Central memory CD8-positive, alpha-beta T cell (primary cell): ENCODE results near the gene STIMATE.

Source experiments
- ATAC-seq: fragments of 150-1000 bp; cut with Tn5 transposase; replicated peaks from 2 replicates; pipeline ENCODE4 v1.10.0; 2022; ENCODE audit warnings: mild to moderate bottlenecking, moderate FRiP score, moderate number of reproducible peaks; ENCODE audit not compliant: poor library complexity, severe bottlenecking; ENCODE audit errors: extremely low read depth
- DNase-seq, 2 donors: peaks; one replicate each; pipeline ENCODE4 v3.0.0; 2021; ENCODE audit warnings: low spot score in 2 of 2
- H3K27ac Mint-ChIP-seq: one replicate; pipeline ENCODE4 v1.8.0; 2022; ENCODE audit warnings: low read depth, mild to moderate bottlenecking, moderate library complexity, mixed read lengths
- H3K27me3 Mint-ChIP-seq: one replicate; pipeline ENCODE4 v1.8.0; 2022; ENCODE audit warnings: mixed read lengths
- H3K36me3 Mint-ChIP-seq: one replicate; pipeline ENCODE4 v1.8.0; 2022; ENCODE audit warnings: mild to moderate bottlenecking, moderate library complexity, mixed read lengths; ENCODE audit not compliant: insufficient read depth
- H3K4me1 Mint-ChIP-seq: one replicate; pipeline ENCODE4 v1.8.0; 2022; ENCODE audit warnings: mixed read lengths
- H3K4me3 Mint-ChIP-seq: one replicate; pipeline ENCODE4 v1.8.0; 2022; ENCODE audit warnings: mild to moderate bottlenecking, moderate library complexity, mixed read lengths
- H3K9me3 Mint-ChIP-seq: one replicate; pipeline ENCODE4 v1.8.0; 2022; ENCODE audit warnings: mixed read lengths

The STIMATE gene

DNA sequence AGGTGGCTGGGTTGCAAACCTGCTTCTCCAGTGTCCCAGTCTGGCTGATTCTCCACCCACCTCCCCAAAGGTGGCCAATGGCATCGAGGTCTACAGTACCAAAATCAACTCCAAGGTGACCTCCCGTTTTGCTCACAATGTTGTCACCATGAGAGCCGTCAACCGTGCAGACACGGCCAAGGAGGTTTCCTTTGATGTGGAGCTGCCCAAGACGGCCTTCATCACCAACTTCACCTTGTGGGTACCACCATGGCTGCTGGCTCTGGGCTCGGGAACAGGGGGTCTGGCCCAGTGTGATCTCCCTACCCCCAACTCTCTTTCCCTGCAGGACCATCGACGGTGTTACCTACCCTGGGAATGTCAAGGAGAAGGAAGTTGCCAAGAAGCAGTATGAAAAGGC, 100.9 kb downstream of the STIMATE start:
- no peaks in the 10 kb centered on the region for H3K27me3 Mint-ChIP-seq
- ATAC-seq (no peak), DNase-seq (no peak)
- H3K4me1 Mint-ChIP-seq, result peaks cover 5% of the 10 kb centered on the region
- H3K9me3 Mint-ChIP-seq, result no peaks in the 10 kb centered on the region
- H3K27ac Mint-ChIP-seq, result no peak overlapping the region
- H3K4me3 Mint-ChIP-seq, result no peak overlapping the region
- H3K36me3 Mint-ChIP-seq, result peaks cover 2% of the 10 kb centered on the region

DNA sequence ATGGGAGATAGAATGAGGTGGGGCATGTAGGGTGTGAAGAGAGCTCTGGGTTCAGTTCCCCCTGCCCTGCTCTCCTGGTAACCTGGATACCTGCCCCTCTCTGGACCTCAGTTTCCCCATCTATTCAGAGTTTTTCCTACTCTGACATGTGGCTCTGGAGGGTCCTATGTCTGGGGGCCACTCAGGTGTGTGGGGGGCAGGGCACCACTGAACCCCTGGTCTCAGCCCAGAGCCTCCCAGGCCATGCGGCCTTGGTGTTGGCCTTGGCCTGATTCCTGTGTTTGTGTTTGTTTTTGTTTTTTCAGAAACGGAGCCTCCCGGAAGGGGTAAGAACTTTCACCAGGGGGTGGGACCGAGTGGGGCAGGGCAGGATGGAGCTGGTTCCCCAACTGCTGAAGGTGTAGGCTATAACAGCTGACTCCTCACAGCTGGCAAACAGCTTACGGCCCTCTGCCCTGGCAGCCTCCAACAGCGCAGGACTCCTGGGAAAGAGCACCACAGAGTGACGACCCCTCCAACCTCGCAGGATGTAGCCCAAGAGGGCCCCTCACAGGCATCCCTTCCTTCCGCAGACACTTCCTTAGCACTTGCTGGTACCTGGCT, 101.9 kb downstream of the STIMATE start:
- H3K27me3 Mint-ChIP-seq, result no peaks in the 10 kb centered on the region
- ATAC-seq (no peak), DNase-seq (no peak)
- peaks cover 5% of the 10 kb centered on the region for H3K4me1 Mint-ChIP-seq
- no peaks in the 10 kb centered on the region for H3K9me3 Mint-ChIP-seq
- H3K27ac Mint-ChIP-seq, result no peak overlapping the region
- peaks cover 2% of the 10 kb centered on the region for H3K36me3 Mint-ChIP-seq
- H3K4me3 Mint-ChIP-seq, result no peak overlapping the region

DNA sequence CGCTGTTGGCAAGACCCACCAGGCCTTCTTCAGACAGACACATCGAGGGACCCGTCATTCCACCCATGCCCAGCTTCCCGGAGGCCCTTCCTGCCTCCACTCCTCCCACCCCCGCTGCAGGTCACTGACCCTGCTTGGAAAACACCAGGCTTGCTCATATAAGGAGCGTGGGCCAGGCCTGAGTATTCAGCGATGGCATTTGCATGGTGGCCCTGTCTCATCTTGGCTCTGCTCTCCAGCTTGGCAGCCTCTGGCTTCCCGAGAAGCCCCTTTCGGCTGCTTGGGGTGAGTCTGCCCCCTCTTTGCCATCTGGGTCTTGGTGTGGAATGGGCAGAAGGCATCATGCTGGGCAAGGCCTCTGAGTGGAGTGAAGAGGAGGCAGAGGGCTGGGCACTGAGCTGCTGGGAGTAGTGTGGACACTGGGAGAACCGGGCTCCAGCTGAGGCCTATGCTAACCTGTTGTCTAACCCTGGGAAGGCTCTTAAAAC, 102.7 kb downstream of the STIMATE start, which contains the start of gene ITIH3:
Gene ITIH3, plus strand, starts transcription at position 185 of the 488 bp plus-strand sequence. Its CDS starts 8 bp downstream, at position 193.
- H3K4me1 Mint-ChIP-seq, result peaks cover 5% of the 10 kb centered on the region
- no peak within 1 kb of the TSS for H3K4me3 Mint-ChIP-seq
- peaks cover 2% of the 10 kb centered on the region for H3K36me3 Mint-ChIP-seq
- no peak within 1 kb of the TSS for H3K27ac Mint-ChIP-seq
- no peaks in the 10 kb centered on the region for H3K9me3 Mint-ChIP-seq
- DNase-seq (no peak), ATAC-seq (no peak)
- no peaks in the 10 kb centered on the region for H3K27me3 Mint-ChIP-seq

DNA sequence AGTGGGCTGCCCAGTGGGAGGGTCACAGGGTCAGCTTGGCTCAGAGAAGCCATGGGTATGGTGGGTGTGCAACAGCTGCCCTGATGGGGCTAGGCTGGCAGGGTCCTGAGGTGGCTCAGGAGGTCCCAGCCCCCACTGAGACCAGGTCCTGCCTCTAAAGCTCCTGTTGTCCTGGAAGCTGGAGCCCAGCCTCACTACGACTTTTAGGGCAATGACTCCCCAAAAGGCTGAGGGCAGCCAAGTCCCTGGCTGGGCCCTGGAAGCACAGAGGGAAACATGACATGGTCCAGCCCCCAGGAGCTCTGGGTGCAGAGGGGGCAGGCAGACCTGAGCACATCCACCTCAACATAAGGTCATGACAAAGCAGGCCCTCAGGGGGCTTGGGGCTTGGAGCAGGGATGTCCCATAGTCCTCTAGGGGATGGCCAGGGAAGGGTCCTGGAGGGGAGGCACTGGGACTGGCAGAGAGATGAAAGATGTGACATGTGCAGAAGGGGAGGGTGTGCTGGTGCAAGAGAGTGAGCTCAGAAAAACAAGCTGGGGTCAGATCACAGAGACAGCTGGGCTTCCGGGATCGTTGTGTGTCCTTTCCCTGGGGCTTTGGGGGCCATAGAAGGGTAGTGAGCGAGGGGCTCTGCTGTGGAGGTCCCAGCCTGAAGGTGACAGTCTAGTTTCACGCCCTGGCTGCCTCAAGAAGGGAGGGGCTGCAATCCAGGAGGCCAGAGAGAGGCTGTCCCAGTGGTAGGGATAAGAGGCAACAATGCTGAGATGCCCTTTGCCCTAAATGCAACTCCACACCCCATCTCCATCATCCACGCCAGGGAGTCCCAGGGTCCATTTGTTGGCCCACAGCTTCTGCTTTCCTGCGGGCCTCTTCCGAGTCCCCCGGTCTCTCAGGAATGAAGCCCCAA, 103.4 kb downstream of the STIMATE start:
- no peak for DNase-seq
- H3K4me3 Mint-ChIP-seq, result no peak overlapping the region
- no peak overlapping the region for H3K27ac Mint-ChIP-seq

DNA sequence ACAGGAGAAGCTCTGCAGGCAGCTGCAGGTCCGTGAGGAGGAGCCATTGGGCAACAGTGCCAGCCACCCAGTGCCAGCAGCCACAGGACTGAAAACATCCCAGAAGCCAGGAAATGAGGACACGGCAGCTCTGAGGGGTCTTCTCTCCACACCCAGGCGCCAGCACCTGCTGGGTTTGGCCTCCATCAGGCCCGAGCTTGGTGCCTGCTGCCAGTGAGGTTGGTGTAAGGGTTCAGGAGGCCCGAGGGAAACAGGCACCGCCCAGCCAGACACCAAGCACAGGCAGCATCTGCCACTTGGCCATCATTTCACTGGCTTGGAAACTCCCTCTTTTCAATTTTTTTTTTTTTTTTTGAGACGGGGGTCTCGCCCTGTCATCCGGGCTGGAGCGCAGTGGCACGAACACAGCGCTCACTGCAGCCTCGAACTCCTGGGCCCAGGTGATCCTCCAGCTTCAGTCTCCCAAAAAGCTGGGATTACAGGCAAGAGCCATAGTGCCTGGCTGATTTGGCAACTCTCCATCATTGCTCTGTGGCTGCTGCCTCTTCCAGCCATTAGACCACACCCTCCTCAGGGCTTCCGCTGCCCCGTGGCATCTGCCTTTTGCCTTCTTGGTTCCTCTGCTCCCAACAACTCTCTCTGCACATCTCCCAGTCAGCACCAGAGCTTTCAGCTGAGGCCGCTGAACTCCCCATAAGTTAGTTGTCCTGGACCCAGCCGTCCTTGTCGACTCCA, 104.2 kb downstream of the STIMATE start:
- DNase-seq (no peak), ATAC-seq (no peak)
- Mint-ChIP-seq H3K4me1 (no peaks in the 10 kb centered on the region), H3K36me3 (peaks cover 2% of the 10 kb centered on the region), H3K9me3 (no peaks in the 10 kb centered on the region), H3K27ac (no peak overlapping the region), H3K4me3 (no peak overlapping the region), H3K27me3 (no peaks in the 10 kb centered on the region)

More for the DNA sequence above, 103.4 kb downstream of the STIMATE start:
- H3K4me1 Mint-ChIP-seq, result peaks cover 2% of the 10 kb centered on the region
- peaks cover 2% of the 10 kb centered on the region for H3K36me3 Mint-ChIP-seq
- ATAC-seq, result no peak
- no peaks in the 10 kb centered on the region for H3K27me3 Mint-ChIP-seq
- no peaks in the 10 kb centered on the region for H3K9me3 Mint-ChIP-seq

DNA sequence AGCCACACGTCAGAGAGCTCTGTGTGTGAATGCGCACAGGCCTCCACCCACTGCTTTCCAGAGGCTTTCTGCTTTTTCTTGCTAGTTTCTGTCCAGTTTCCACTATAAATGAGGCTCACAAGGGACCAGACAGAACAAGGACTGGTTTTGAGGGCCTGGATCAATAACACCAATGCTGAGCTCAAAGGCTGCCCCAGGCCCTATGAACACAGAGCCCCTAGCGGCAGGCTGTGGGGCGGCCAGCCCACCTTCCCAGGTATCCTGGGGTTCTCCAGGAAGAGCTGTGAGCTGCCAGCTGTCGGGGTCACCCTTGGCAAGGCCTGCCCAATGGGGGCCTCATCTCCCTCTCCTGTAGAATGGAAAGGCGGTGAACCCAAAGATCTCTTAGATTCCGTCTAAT, 104.9 kb downstream of the STIMATE start:
- H3K4me1 Mint-ChIP-seq, result no peaks in the 10 kb centered on the region
- no peaks in the 10 kb centered on the region for H3K9me3 Mint-ChIP-seq
- no peaks in the 10 kb centered on the region for H3K27me3 Mint-ChIP-seq
- no peak overlapping the region for H3K4me3 Mint-ChIP-seq
- no peak overlapping the region for H3K27ac Mint-ChIP-seq
- H3K36me3 Mint-ChIP-seq, result no peaks in the 10 kb centered on the region
- DNase-seq (no peak), ATAC-seq (no peak)

DNA sequence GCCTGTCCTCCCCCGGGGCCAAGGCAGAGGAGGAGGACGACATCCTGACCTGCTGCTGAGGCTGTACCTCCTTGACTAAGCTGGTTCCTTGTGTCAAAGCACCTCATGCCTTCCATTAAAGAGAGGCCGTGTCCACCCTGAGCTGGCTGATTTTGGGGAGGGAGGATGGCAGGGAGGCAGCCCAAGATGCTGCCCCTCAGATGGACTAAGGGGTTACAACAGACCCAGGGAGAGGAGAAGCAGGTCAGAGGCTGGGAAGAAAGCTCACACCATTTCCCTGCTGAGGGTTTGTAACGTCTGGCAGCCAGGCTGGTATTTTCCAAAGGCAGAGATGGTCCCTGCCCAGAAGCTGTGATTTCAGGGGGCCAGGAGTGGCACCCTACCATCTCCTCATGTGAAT, 105.4 kb downstream of the STIMATE start:
- ATAC-seq (no peak), DNase-seq (no peak)
- H3K27ac Mint-ChIP-seq, result no peak overlapping the region
- H3K27me3 Mint-ChIP-seq, result no peaks in the 10 kb centered on the region
- no peaks in the 10 kb centered on the region for H3K4me1 Mint-ChIP-seq
- no peaks in the 10 kb centered on the region for H3K9me3 Mint-ChIP-seq
- no peak overlapping the region for H3K4me3 Mint-ChIP-seq
- H3K36me3 Mint-ChIP-seq, result no peaks in the 10 kb centered on the region

DNA sequence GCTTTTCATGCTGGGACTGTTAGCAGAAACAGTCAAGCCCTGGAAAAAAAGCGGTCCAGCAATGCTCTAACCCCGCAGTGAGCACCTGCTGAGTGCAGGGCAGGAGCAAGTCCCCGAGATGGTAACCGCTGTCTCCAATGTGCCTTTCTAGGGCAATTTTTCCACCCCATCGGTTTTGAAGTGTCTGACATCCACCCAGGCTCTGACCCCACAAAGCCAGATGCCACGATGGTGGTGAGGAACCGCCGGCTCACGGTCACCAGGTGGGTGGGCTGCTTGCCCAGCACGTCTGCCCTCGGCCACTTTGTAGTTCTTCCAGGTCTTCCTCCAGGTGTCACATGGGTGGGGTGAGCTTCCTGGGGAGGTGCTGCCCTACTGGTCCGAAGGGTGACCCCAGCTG, 106.0 kb downstream of the STIMATE start:
- H3K36me3 Mint-ChIP-seq, result no peaks in the 10 kb centered on the region
- H3K4me3 Mint-ChIP-seq, result no peak overlapping the region
- no peaks in the 10 kb centered on the region for H3K9me3 Mint-ChIP-seq

DNA sequence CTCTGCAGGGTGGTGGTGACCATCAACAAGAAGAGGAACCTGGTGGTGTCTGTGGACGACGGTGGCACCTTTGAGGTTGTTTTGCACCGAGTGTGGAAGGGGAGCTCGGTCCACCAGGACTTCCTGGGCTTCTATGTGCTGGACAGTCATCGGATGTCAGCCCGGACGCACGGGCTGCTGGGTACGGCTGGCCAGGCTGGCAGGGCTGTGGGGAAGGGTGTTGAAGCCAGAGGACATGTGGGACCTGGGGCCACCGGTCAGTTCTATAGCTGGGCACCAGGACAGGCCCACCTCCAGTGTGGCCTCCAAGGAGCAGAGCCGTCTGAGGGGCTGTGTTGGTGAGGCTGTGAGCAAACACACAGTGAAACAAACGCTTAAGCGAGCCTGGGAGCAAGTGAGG, 106.6 kb downstream of the STIMATE start:
- Mint-ChIP-seq H3K27ac (no peak overlapping the region), H3K9me3 (no peaks in the 10 kb centered on the region), H3K36me3 (no peaks in the 10 kb centered on the region), H3K4me1 (no peaks in the 10 kb centered on the region), H3K27me3 (no peaks in the 10 kb centered on the region), H3K4me3 (no peak overlapping the region)
- ATAC-seq (no peak), DNase-seq (no peak)

More for the DNA sequence above, 106.0 kb downstream of the STIMATE start:
- no peak for ATAC-seq
- no peak overlapping the region for H3K27ac Mint-ChIP-seq
- no peak for DNase-seq
- H3K27me3 Mint-ChIP-seq, result no peaks in the 10 kb centered on the region
- no peaks in the 10 kb centered on the region for H3K4me1 Mint-ChIP-seq

DNA sequence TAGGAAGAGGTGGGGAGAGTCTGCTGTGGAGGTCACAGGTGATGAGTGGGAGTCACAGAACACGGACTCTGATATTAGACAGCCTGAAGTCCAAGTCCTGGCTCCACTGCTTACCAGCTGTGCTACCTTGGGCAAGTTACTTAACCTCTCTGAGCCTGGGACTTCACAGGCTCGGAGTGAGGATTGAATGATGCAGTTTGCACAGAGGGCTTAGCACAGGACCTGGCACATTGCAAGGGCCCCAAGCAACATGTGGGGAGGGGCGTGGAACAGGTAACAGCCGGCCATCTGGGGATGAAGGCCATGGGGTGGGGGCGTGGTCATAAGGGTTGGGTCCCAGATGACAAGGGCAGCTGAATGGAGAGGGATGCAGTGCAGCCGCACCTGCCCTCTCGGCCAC, 107.0 kb downstream of the STIMATE start:
- Mint-ChIP-seq H3K27ac (no peak overlapping the region), H3K4me1 (no peaks in the 10 kb centered on the region), H3K27me3 (no peaks in the 10 kb centered on the region), H3K9me3 (no peaks in the 10 kb centered on the region), H3K4me3 (no peak overlapping the region), H3K36me3 (no peaks in the 10 kb centered on the region)
- no peak for DNase-seq
- ATAC-seq, result no peak

DNA sequence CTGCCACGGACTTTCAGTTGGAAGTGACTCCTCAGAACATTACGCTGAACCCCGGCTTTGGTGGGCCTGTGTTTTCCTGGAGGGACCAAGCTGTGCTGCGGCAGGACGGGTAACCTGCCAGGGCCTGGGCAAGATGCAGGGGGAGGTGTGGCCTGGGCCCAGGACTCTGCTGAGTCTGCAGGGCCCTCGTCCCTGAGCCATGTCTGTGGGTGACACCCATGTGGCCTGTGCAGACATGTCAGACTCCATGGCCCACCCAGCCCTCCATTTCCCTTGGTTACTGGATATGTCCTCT, 107.7 kb downstream of the STIMATE start:
- Mint-ChIP-seq H3K27ac (no peak overlapping the region), H3K27me3 (no peaks in the 10 kb centered on the region), H3K9me3 (no peaks in the 10 kb centered on the region), H3K36me3 (no peaks in the 10 kb centered on the region), H3K4me3 (no peak overlapping the region), H3K4me1 (no peaks in the 10 kb centered on the region)
- ATAC-seq (no peak), DNase-seq (no peak)

DNA sequence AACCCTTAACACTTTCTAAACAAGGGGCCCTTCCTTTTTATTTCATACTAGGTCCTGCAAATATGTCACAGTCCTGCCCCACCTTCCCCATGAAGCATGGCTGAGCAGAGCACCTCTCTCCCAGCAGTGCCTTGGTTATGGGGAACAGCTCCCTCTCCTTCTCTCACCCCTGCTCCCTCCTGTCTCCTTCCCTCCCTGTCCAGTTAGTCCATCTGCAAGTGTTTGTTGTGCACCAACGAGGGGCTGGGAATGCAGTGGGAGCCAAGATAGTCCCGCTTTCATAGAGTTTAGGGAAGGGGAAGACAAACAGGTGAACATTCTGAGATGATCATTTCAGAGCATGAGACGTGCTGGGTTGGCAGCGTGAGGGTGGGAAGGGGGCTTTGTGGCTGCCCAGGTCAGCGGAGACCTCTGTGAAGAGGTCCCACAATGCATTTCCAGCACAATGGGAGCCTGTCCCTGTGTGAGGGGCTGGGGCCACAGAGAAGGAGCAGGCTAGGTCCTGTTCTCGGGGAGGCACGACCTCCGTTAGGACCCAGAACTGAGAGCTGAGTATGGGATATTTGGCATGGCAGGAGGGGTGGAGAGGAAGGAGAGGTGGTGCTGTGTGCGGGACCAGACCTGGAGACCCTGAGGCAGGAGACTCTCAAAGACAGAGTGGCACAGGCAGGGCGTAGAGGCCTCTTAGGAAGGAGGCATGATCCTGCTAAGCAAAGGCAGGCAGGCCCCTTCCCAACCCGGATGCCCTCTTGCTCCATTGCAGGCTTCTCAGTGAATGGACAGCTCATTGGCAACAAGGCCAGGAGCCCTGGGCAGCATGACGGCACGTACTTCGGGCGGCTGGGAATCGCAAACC, 108.2 kb downstream of the STIMATE start:
- no peaks in the 10 kb centered on the region for H3K9me3 Mint-ChIP-seq
- ATAC-seq, result no peak
- H3K4me1 Mint-ChIP-seq, result no peaks in the 10 kb centered on the region
- no peaks in the 10 kb centered on the region for H3K36me3 Mint-ChIP-seq
- no peak overlapping the region for H3K27ac Mint-ChIP-seq
- H3K4me3 Mint-ChIP-seq, result no peak overlapping the region
- no peaks in the 10 kb centered on the region for H3K27me3 Mint-ChIP-seq
- no peak for DNase-seq
